HG03060 (cell line): ENCODE measurements around the gene RALGAPB.
A peak's percentile ranks its signal among the peaks of the same experiment; 100 is the strongest.
"Not testable (repeated sequence)": the region's sequence is repeated elsewhere in the genome, so short reads cannot be mapped to it uniquely, and the experiment has no call there.

ENCODE experiments used
- ATAC-seq: cut with Tn5 transposase; IDR thresholded peaks from one replicate; pipeline ENCODE4 v1.9.1; 2021; ENCODE audit warnings: low read depth, moderate number of reproducible peaks; ENCODE audit not compliant: unreplicated experiment

Gene RALGAPB

GRCh38 chr20:38446441-38447209, 26.0 kb upstream of the RALGAPB start:
- peak; percentile 45 for ATAC-seq

GRCh38 chr20:38447251-38447661, 25.4 kb upstream of the RALGAPB start:
- no peak for ATAC-seq

- ATAC-seq, result no peak
Measured at GRCh38 chr20:38447931-38448675, 24.5 kb upstream of the RALGAPB start.

GRCh38 chr20:38449046-38449445, 23.6 kb upstream of the RALGAPB start:
- no peak for ATAC-seq

- no peak for ATAC-seq
Measured at GRCh38 chr20:38450412-38450975, 22.1 kb upstream of the RALGAPB start.

GRCh38 chr20:38452880-38453624, 19.6 kb upstream of the RALGAPB start:
- ATAC-seq, result no peak

- no peak for ATAC-seq
Measured at GRCh38 chr20:38453941-38454340, 18.7 kb upstream of the RALGAPB start.

- no peak for ATAC-seq
Measured at GRCh38 chr20:38454556-38455473, 17.8 kb upstream of the RALGAPB start.

- no peak for ATAC-seq
Measured at GRCh38 chr20:38458314-38458713, 14.3 kb upstream of the RALGAPB start.

GRCh38 chr20:38460040-38460623, 12.5 kb upstream of the RALGAPB start:
- ATAC-seq, result no peak

- not testable (repeated sequence) for ATAC-seq
Measured at GRCh38 chr20:38460631-38461030, 12.0 kb upstream of the RALGAPB start.

- not testable (repeated sequence) for ATAC-seq
Measured at GRCh38 chr20:38461167-38461566, 11.5 kb upstream of the RALGAPB start.

GRCh38 chr20:38461569-38461968, 11.1 kb upstream of the RALGAPB start:
- not testable (repeated sequence) for ATAC-seq

GRCh38 chr20:38466171-38466570, 6.5 kb upstream of the RALGAPB start:
- ATAC-seq, result no peak

- no peak for ATAC-seq
Measured at GRCh38 chr20:38466983-38467382, 5.7 kb upstream of the RALGAPB start.

GRCh38 chr20:38471245-38471644, 1.4 kb upstream of the RALGAPB start:
- ATAC-seq, result no peak

- peak; percentile 9 for ATAC-seq
Measured at GRCh38 chr20:38471987-38472512, 593 bp upstream of the RALGAPB start.

GRCh38 chr20:38473367-38473795, 738 bp downstream of the RALGAPB start:
- ATAC-seq, result no peak

GRCh38 chr20:38477747-38478146, 5.1 kb downstream of the RALGAPB start:
- no peak for ATAC-seq
